ENCODE measurements around the gene SELPLG.

DNA sequence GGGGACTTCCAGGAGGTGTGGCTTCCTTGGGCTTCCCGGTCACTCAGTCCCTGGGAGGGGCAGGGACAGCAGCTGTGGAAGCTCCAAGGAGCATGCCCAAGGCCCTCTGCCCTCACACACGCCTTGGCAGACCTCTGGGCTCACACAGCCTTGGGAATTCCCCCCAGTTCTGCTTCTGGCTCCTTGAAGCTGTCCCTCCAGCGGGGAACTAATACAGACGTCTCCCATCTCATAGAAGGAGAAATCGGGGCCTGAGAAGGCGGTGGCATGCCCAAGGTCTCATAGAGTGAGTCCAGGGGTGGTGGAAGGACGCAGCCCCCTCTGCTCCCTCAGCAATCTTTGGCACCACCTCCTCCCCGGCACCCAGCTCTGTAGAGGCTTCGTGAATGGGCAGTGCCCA is 20.1 kb downstream of the SELPLG start:
- TF ChIP-seq POLR2A (IDR thresholded peaks at IDR 0.05): no peak
- TF ChIP-seq, protein P1, sequence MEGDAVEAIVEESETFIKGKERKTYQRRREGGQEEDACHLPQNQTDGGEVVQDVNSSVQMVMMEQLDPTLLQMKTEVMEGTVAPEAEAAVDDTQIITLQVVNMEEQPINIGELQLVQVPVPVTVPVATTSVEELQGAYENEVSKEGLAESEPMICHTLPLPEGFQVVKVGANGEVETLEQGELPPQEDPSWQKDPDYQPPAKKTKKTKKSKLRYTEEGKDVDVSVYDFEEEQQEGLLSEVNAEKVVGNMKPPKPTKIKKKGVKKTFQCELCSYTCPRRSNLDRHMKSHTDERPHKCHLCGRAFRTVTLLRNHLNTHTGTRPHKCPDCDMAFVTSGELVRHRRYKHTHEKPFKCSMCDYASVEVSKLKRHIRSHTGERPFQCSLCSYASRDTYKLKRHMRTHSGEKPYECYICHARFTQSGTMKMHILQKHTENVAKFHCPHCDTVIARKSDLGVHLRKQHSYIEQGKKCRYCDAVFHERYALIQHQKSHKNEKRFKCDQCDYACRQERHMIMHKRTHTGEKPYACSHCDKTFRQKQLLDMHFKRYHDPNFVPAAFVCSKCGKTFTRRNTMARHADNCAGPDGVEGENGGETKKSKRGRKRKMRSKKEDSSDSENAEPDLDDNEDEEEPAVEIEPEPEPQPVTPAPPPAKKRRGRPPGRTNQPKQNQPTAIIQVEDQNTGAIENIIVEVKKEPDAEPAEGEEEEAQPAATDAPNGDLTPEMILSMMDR (IDR thresholded peaks at IDR 0.05): no peak
